HepG2 (cell line): ENCODE results near the gene POP7. TPM values are rescaled to one million over a fixed set of nuclear protein-coding genes. Genes with fewer than 3 reads are reported as not detected.

ENCODE experiments used
- BHLHE40 ChIP-seq: IDR thresholded peaks from 2 replicates; pipeline ENCODE4 v1.6.1; 2011; ENCODE audit warnings: low read length, improper control_type of control experiment
- ERF ChIP-seq: IDR thresholded peaks from 2 replicates; pipeline ENCODE4 v1.6.1; 2018; ENCODE audit warnings: missing biosample characterization, missing genetic modification reagents
- FOXJ3 ChIP-seq: sonication (generic); formaldehyde crosslinking; IDR thresholded peaks from 2 replicates; pipeline ENCODE4 v1.4.0; 2020; ENCODE audit warnings: missing genetic modification reagents, mild to moderate bottlenecking, borderline replicate concordance
- FOXO1 ChIP-seq: sonication (generic); formaldehyde crosslinking; IDR thresholded peaks from 2 replicates; pipeline ENCODE4 v1.4.0; 2020; ENCODE audit warnings: missing genetic modification reagents
- HMG20A ChIP-seq: IDR thresholded peaks from 2 replicates; pipeline ENCODE4 v1.6.1; 2016; ENCODE audit warnings: borderline replicate concordance
- KAT7 ChIP-seq: IDR thresholded peaks from 2 replicates; pipeline ENCODE4 v1.6.1; 2018; ENCODE audit warnings: borderline replicate concordance, missing compliant biosample characterization
- MAFG ChIP-seq: sonication (generic); formaldehyde crosslinking; IDR thresholded peaks from 2 replicates; pipeline ENCODE4 v1.5.1; 2020; ENCODE audit warnings: mild to moderate bottlenecking, missing genetic modification reagents
- MAX ChIP-seq: IDR thresholded peaks from 2 replicates; pipeline ENCODE4 v1.6.1; 2012; ENCODE audit warnings: inconsistent platforms
- NFE2L1 ChIP-seq: sonication (generic); formaldehyde crosslinking; IDR thresholded peaks from 2 replicates; pipeline ENCODE4 v1.4.0; 2020; ENCODE audit warnings: missing genetic modification reagents, mild to moderate bottlenecking, borderline replicate concordance
- PAF1 ChIP-seq: IDR thresholded peaks from 2 replicates; pipeline ENCODE4 v1.6.1; 2016; ENCODE audit warnings: missing genetic modification reagents, missing compliant biosample characterization
- PBX3 ChIP-seq: sonication (generic); formaldehyde crosslinking; IDR thresholded peaks from 2 replicates; pipeline ENCODE4 v1.8.1; 2023; ENCODE audit warnings: missing genetic modification reagents, inconsistent platforms, borderline replicate concordance
- RFX3 ChIP-seq: IDR thresholded peaks from 2 replicates; pipeline ENCODE4 v1.6.1; 2016; ENCODE audit warnings: missing biosample characterization, missing genetic modification reagents
- SIN3B ChIP-seq: fragments of 150-350 bp; IDR thresholded peaks from 2 replicates; pipeline ENCODE4 v1.6.1; 2014; ENCODE audit warnings: low read length
- SMAD3 ChIP-seq: sonication (generic); formaldehyde crosslinking; IDR thresholded peaks from 2 replicates; pipeline ENCODE4 v1.4.0; 2020; ENCODE audit warnings: missing genetic modification reagents
- TEAD2 ChIP-seq: sonication (generic); formaldehyde crosslinking; IDR thresholded peaks from 2 replicates; pipeline ENCODE4 v1.9.0; 2021; ENCODE audit warnings: missing genetic modification reagents
- U2AF1 ChIP-seq: fragments of 200-400 bp; formaldehyde crosslinking; optimal IDR thresholded peaks from 2 replicates; pipeline ENCODE3; 2017; ENCODE audit warnings: mild to moderate bottlenecking, low read depth, low read length
- ZBTB20 ChIP-seq: sonication (generic); formaldehyde crosslinking; IDR thresholded peaks from 2 replicates; pipeline ENCODE4 v1.8.1; 2023; ENCODE audit warnings: missing genetic modification reagents, low read depth, mild to moderate bottlenecking, borderline replicate concordance
- ZNF232 ChIP-seq: sonication (generic); formaldehyde crosslinking; IDR thresholded peaks from 2 replicates; pipeline ENCODE4 v1.4.0; 2020; ENCODE audit warnings: missing genetic modification reagents, borderline replicate concordance
- ZNF253 ChIP-seq: sonication (generic); formaldehyde crosslinking; IDR thresholded peaks from 2 replicates; pipeline ENCODE4 v1.8.0; 2022; ENCODE audit warnings: mild to moderate bottlenecking, missing genetic modification reagents, borderline replicate concordance
- ZNF362 ChIP-seq: sonication (generic); formaldehyde crosslinking; IDR thresholded peaks from 2 replicates; pipeline ENCODE4 v1.4.0; 2020; ENCODE audit warnings: missing genetic modification reagents, mild to moderate bottlenecking, borderline replicate concordance
- ZNF432 ChIP-seq: sonication (generic); formaldehyde crosslinking; IDR thresholded peaks from 2 replicates; pipeline ENCODE4 v1.5.0; 2020; ENCODE audit warnings: missing genetic modification reagents, mild to moderate bottlenecking, borderline replicate concordance
- ZNF552 ChIP-seq: sonication (generic); formaldehyde crosslinking; IDR thresholded peaks from 2 replicates; pipeline ENCODE4 v1.9.0; 2022; ENCODE audit warnings: missing genetic modification reagents, mild to moderate bottlenecking, borderline replicate concordance
- ZNF570 ChIP-seq: sonication (generic); formaldehyde crosslinking; IDR thresholded peaks from 2 replicates; pipeline ENCODE4 v1.4.0; 2020; ENCODE audit warnings: mild to moderate bottlenecking, missing genetic modification reagents, borderline replicate concordance
- ZNF574 ChIP-seq: sonication (generic); formaldehyde crosslinking; IDR thresholded peaks from 2 replicates; pipeline ENCODE4 v1.4.0; 2020; ENCODE audit warnings: missing genetic modification reagents
- ZNF598 ChIP-seq: sonication (generic); formaldehyde crosslinking; IDR thresholded peaks from 2 replicates; pipeline ENCODE4 v1.5.1; 2020; ENCODE audit warnings: mild to moderate bottlenecking, missing genetic modification reagents, borderline replicate concordance
- ZNF670 ChIP-seq: sonication (generic); formaldehyde crosslinking; IDR thresholded peaks from 2 replicates; pipeline ENCODE4 v1.8.0; 2022; ENCODE audit warnings: mild to moderate bottlenecking, missing genetic modification reagents, borderline replicate concordance
- ZNF891 ChIP-seq: sonication (generic); formaldehyde crosslinking; IDR thresholded peaks from 2 replicates; pipeline ENCODE4 v1.5.0; 2020; ENCODE audit warnings: mild to moderate bottlenecking, missing genetic modification reagents
- polyA plus RNA-seq, 8 experiments: library from polyadenylated mRNA; depleted of rRNA in 3 of 8; stranded (reverse) in 7 of 8; unstranded in 1 of 8; fragments of >200 nt; fragmentation: Illumina TruSeq in 4 of 8; extraction: Trizol in 4 of 8; gene quantifications; 2 replicates each; pipeline versions ENCODE4 v1.2.1 to v1.2.3, GENCODE V29; 2011 to 2016; ENCODE audit warnings: low read depth in 4 of 8, missing spikeins in 1 of 8, mixed read lengths in 1 of 8; ENCODE audit not compliant: insufficient read depth in 1 of 8
- total RNA-seq, 5 experiments: library from RNA; depleted of rRNA; stranded (reverse); fragments of >200 nt; fragmentation: Illumina TruSeq; extraction: Trizol; gene quantifications; 2 replicates each; pipeline ENCODE4 v1.2.3, GENCODE V29; 2016; ENCODE audit warnings: low read depth in 1 of 5

Gene POP7
- total and polyA plus RNA-seq, 2 of the 13 experiments (the other 11 are each of a cell fraction or from before 2014, with no cell fraction given) = 63.9 to 91.1 TPM

GRCh38 chr7:100673302-100673941, 32.5 kb upstream of the POP7 start, which contains the start of gene GNB2 (continued):
- TF ChIP-seq ZNF362 (CRISPR knock-in tag) = 0 out of 2 replicates have a peak, but pooled peaks have one; percentile 12
- TF ChIP-seq ERF (CRISPR knock-in tag) = peak; percentile 95
- peak; percentile 79 for TF ChIP-seq SMAD3 (CRISPR knock-in tag)
- peak; percentile 98 for TF ChIP-seq BHLHE40
- TF ChIP-seq ZNF570 = no peak
- TF ChIP-seq ZBTB20 = no peak
- no peak for TF ChIP-seq PAF1 (CRISPR knock-in tag)
- TF ChIP-seq ZNF891 (CRISPR knock-in tag) = peak; percentile 73; the same call in 1 of the 2 replicates
- TF ChIP-seq ZNF670 (CRISPR knock-in tag) = 0 out of 2 replicates have a peak, but pooled peaks have one; percentile 63
- 0 out of 2 replicates have a peak, but pooled peaks have one; percentile 28 for TF ChIP-seq ZNF598 (CRISPR knock-in tag)
- peak; percentile 75 for TF ChIP-seq MAX
- no peak for TF ChIP-seq HMG20A (CRISPR knock-in tag)
- TF ChIP-seq KAT7 (CRISPR knock-in tag) = 0 out of 2 replicates have a peak, but pooled peaks have one; percentile 20
- no peak for TF ChIP-seq ZNF253 (CRISPR knock-in tag)
- no peak for TF ChIP-seq ZNF552 (CRISPR knock-in tag)
- no peak for TF ChIP-seq U2AF1
- no peak for TF ChIP-seq MAFG (CRISPR knock-in tag)
- TF ChIP-seq RFX3 (CRISPR knock-in tag) = no peak
- no peak for TF ChIP-seq TEAD2 (CRISPR knock-in tag)
- peak; percentile 70 for TF ChIP-seq ZNF574 (CRISPR knock-in tag)
- TF ChIP-seq ZNF432 (CRISPR knock-in tag) = no peak
- no peak for TF ChIP-seq PBX3 (CRISPR knock-in tag)
- no peak for TF ChIP-seq ZNF232 (CRISPR knock-in tag)
- TF ChIP-seq NFE2L1 (CRISPR knock-in tag) = no peak
- peak; percentile 73 for TF ChIP-seq FOXO1 (CRISPR knock-in tag)
- TF ChIP-seq SIN3B = 0 out of 2 replicates have a peak, but pooled peaks have one; percentile 41
- TF ChIP-seq FOXJ3 (CRISPR knock-in tag) = no peak
